ENCODE measurements around the gene GGT7. TPM values are rescaled to one million over a fixed set of nuclear protein-coding genes. Genes with fewer than 3 reads are reported as not detected.

The GGT7 gene
- total and polyA plus RNA-seq, 2 experiments from 2014 or later = 32.3 to 53.8 TPM

- no peak for DNase-seq (ENCODE audit: low read depth in 1 of 2, low spot score in 1 of 2)
- TF ChIP-seq, protein P1, sequence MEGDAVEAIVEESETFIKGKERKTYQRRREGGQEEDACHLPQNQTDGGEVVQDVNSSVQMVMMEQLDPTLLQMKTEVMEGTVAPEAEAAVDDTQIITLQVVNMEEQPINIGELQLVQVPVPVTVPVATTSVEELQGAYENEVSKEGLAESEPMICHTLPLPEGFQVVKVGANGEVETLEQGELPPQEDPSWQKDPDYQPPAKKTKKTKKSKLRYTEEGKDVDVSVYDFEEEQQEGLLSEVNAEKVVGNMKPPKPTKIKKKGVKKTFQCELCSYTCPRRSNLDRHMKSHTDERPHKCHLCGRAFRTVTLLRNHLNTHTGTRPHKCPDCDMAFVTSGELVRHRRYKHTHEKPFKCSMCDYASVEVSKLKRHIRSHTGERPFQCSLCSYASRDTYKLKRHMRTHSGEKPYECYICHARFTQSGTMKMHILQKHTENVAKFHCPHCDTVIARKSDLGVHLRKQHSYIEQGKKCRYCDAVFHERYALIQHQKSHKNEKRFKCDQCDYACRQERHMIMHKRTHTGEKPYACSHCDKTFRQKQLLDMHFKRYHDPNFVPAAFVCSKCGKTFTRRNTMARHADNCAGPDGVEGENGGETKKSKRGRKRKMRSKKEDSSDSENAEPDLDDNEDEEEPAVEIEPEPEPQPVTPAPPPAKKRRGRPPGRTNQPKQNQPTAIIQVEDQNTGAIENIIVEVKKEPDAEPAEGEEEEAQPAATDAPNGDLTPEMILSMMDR (IDR thresholded peaks at IDR 0.05; ENCODE audit: low read depth, low read length) = no peak
- H3K4me1 ChIP-seq (ENCODE audit: low read depth) = peaks cover 7% of the 10 kb centered on the region
- H3K36me3 ChIP-seq = peaks cover 24% of the 10 kb centered on the region
- H3K27ac ChIP-seq = peak overlapping the region; percentile 44
- no peaks in the 10 kb centered on the region for H3K27me3 ChIP-seq
- H3K4me3 ChIP-seq = no peak overlapping the region
- H3K9me3 ChIP-seq (ENCODE audit: low read depth) = no peaks in the 10 kb centered on the region
Observed at GRCh38 chr20:34887023-34887422, 14.4 kb upstream of the GGT7 start.

DNA sequence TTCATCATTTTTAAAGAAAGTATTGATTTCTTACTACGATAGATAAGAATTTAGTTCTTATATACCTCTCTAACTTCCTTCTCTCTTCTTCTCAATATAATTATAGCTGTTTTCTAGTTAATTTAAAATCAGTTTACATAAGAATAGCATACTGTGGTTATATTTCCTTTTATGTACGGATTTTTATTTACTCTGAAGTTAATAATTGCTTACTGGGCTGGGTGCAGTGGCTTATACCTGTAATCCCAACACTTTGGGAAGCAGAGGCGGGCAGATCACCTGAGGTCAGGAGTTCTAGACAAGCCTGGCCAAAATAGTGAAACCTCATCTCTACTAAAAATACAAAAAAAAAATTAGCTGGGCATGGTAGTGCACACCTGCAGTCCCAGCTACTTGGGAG lies 13.5 kb upstream of the GGT7 start:
- H3K4me1 ChIP-seq (ENCODE audit: low read depth) = peaks cover 7% of the 10 kb centered on the region
- H3K27me3 ChIP-seq = no peaks in the 10 kb centered on the region
- TF ChIP-seq, protein P1 (IDR thresholded peaks at IDR 0.05; ENCODE audit: low read depth, low read length) = no peak
- H3K27ac ChIP-seq = no peak overlapping the region
- no peaks in the 10 kb centered on the region for H3K9me3 ChIP-seq (ENCODE audit: low read depth)
- H3K4me3 ChIP-seq = no peak overlapping the region
- DNase-seq (ENCODE audit: low read depth in 1 of 2, low spot score in 1 of 2) = no peak
- peaks cover 24% of the 10 kb centered on the region for H3K36me3 ChIP-seq

DNA sequence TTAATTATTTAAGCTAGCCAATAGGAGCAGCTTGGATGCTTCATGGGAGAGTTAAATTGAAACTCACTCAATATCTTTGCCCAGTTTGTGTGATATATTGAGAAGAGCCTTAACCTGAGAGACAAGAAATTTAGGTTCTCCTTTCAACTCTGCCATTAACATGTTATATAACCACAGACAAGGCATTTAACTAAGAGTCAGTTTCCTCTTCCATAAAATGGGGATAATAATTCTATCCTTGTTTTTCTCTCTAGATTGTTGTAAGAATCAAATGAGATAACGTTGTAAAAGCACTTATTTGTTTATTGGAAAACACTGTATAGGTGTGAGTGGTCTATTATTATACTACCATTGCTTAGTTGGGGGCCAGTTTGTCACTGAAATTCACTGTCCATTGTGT lies 11.6 kb upstream of the GGT7 start:
- no peak overlapping the region for H3K27ac ChIP-seq
- H3K4me3 ChIP-seq = no peak overlapping the region
- DNase-seq (ENCODE audit: low read depth in 1 of 2, low spot score in 1 of 2) = no peak
- peaks cover 24% of the 10 kb centered on the region for H3K36me3 ChIP-seq
- no peaks in the 10 kb centered on the region for H3K9me3 ChIP-seq (ENCODE audit: low read depth)
- peaks cover 7% of the 10 kb centered on the region for H3K4me1 ChIP-seq (ENCODE audit: low read depth)
- H3K27me3 ChIP-seq = no peaks in the 10 kb centered on the region
- TF ChIP-seq, protein P1 (IDR thresholded peaks at IDR 0.05; ENCODE audit: low read depth, low read length) = no peak

DNA sequence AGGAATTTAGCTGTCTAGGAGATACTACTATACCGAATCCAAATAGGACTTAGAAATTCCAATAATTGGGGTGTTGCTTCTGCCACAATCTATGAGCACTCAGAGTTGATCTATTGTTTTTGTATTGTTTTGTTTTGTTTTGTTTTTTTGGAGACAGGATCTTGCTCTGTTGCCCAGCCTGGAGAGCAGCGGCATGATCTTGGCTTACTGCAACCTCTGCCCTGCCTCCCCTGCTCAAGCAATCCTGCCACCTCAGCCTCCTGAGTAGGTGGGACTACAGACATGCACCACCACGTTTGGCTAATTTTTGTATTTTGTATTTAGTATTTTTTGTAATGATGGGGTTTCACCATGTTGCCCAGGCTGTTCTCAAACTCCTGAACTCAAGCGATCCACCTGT lies 11.2 kb upstream of the GGT7 start:
- Histone ChIP-seq H3K36me3 (peaks cover 24% of the 10 kb centered on the region), H3K27ac (no peak overlapping the region), H3K27me3 (no peaks in the 10 kb centered on the region), H3K4me3 (no peak overlapping the region), H3K4me1 (ENCODE audit: low read depth) (peaks cover 7% of the 10 kb centered on the region), H3K9me3 (ENCODE audit: low read depth) (no peaks in the 10 kb centered on the region)
- no peak for DNase-seq (ENCODE audit: low read depth in 1 of 2, low spot score in 1 of 2)
- TF ChIP-seq, protein P1 (IDR thresholded peaks at IDR 0.05; ENCODE audit: low read depth, low read length) = no peak

- no peak for DNase-seq (ENCODE audit: low read depth in 1 of 2, low spot score in 1 of 2)
- Histone ChIP-seq H3K27me3 (no peaks in the 10 kb centered on the region), H3K36me3 (peaks cover 24% of the 10 kb centered on the region), H3K27ac (no peak overlapping the region), H3K4me3 (no peak overlapping the region), H3K9me3 (ENCODE audit: low read depth) (no peaks in the 10 kb centered on the region), H3K4me1 (ENCODE audit: low read depth) (peaks cover 7% of the 10 kb centered on the region)
- TF ChIP-seq, protein P1 (IDR thresholded peaks at IDR 0.05; ENCODE audit: low read depth, low read length) = no peak
Observed at GRCh38 chr20:34883087-34883688, 10.5 kb upstream of the GGT7 start.
